ENCODE measurements around the gene PPP2R2D.
"Not testable (repeated sequence)": the region's sequence is repeated elsewhere in the genome, so short reads cannot be mapped to it uniquely, and the experiment has no call there.

PPP2R2D gene

GRCh38 chr10:131909014-131909808 lies 8.4 kb downstream of the PPP2R2D start:
- no peak for DNase-seq

- DNase-seq: no peak
These were observed 9.1 kb downstream of the PPP2R2D start for GRCh38 chr10:131909929-131910328.

GRCh38 chr10:131910663-131911314 lies 10.0 kb downstream of the PPP2R2D start:
- DNase-seq: no peak

- no peak for DNase-seq
These were observed 10.6 kb downstream of the PPP2R2D start for GRCh38 chr10:131911451-131911850.

GRCh38 chr10:131912620-131913019 lies 11.8 kb downstream of the PPP2R2D start:
- no peak for DNase-seq

GRCh38 chr10:131915484-131915883 lies 14.7 kb downstream of the PPP2R2D start:
- no peak for DNase-seq

- no peak for DNase-seq
These were observed 15.4 kb downstream of the PPP2R2D start for GRCh38 chr10:131915990-131916766.

GRCh38 chr10:131916767-131917160 lies 16.0 kb downstream of the PPP2R2D start:
- DNase-seq: not testable (repeated sequence)

- not testable (repeated sequence) for DNase-seq
These were observed 16.7 kb downstream of the PPP2R2D start for GRCh38 chr10:131917496-131917895.

GRCh38 chr10:131919461-131919860 lies 18.7 kb downstream of the PPP2R2D start:
- not testable (repeated sequence) for DNase-seq

GRCh38 chr10:131920151-131920550 lies 19.3 kb downstream of the PPP2R2D start:
- DNase-seq: no peak

- DNase-seq: no peak
These were observed 19.9 kb downstream of the PPP2R2D start for GRCh38 chr10:131920693-131921092.

- DNase-seq: no peak
These were observed 20.4 kb downstream of the PPP2R2D start for GRCh38 chr10:131921184-131921583.

- no peak for DNase-seq
These were observed 22.4 kb downstream of the PPP2R2D start for GRCh38 chr10:131923038-131923756.

GRCh38 chr10:131925011-131925649 lies 24.3 kb downstream of the PPP2R2D start:
- no peak for DNase-seq

GRCh38 chr10:131925716-131926115 lies 24.9 kb downstream of the PPP2R2D start:
- no peak for DNase-seq

- no peak for DNase-seq
These were observed 25.4 kb downstream of the PPP2R2D start for GRCh38 chr10:131926253-131926652.

GRCh38 chr10:131926743-131927595 lies 26.2 kb downstream of the PPP2R2D start:
- DNase-seq: no peak

GRCh38 chr10:131928248-131929095 lies 27.7 kb downstream of the PPP2R2D start:
- DNase-seq: peak; percentile 17

Data from fibroblast of skin of abdomen (primary cell).